Neural progenitor cell (in vitro differentiated cells): ENCODE measurements around the gene ARHGAP24. TPM values are rescaled to one million over a fixed set of nuclear protein-coding genes. Genes with fewer than 3 reads are reported as not detected.

Experiments used
- DNase-seq: peaks from one replicate; pipeline ENCODE4 v3.0.0-alpha.2; 2016; ENCODE audit warnings: low spot score
- H2AFZ ChIP-seq: fragments of 200-600 bp; sonication (generic); replicated peaks from 2 replicates; pipeline ENCODE4 v1.6.1; 2016; ENCODE audit warnings: antibody characterized with exemption
- H3F3A ChIP-seq: fragments of 200-600 bp; sonication (generic); 2 replicates; pipeline ENCODE4 v1.6.1; 2016; ENCODE audit warnings: antibody characterized with exemption, low read depth
- H3K27ac ChIP-seq: fragments of 200-600 bp; sonication (generic); 2 replicates; pipeline ENCODE4 v1.5.1; 2016; ENCODE audit warnings: mild to moderate bottlenecking
- H3K27me3 ChIP-seq: fragments of 200-600 bp; sonication (generic); 2 replicates; pipeline ENCODE4 v1.6.1; 2016; ENCODE audit warnings: mild to moderate bottlenecking, moderate library complexity
- H3K36me3 ChIP-seq: fragments of 200-600 bp; sonication (generic); 2 replicates; pipeline ENCODE4 v1.5.1; 2016
- H3K4me1 ChIP-seq: fragments of 200-600 bp; sonication (generic); 2 replicates; pipeline ENCODE4 v1.6.1; 2016; ENCODE audit warnings: mixed run types
- H3K4me2 ChIP-seq: fragments of 200-600 bp; sonication (generic); 2 replicates; pipeline ENCODE4 v1.6.1; 2016
- H3K4me3 ChIP-seq: fragments of 200-600 bp; sonication (generic); 2 replicates; pipeline ENCODE4 v1.5.1; 2016
- H3K79me2 ChIP-seq: fragments of 200-600 bp; sonication (generic); 2 replicates; pipeline ENCODE4 v1.6.1; 2016; ENCODE audit warnings: low read depth
- H3K9ac ChIP-seq: fragments of 200-600 bp; sonication (generic); 2 replicates; pipeline ENCODE4 v1.6.1; 2016
- H3K9me3 ChIP-seq: fragments of 200-600 bp; sonication (generic); 2 replicates; pipeline ENCODE4 v1.5.1; 2016; ENCODE audit warnings: low read depth
- H4K20me1 ChIP-seq: fragments of 200-600 bp; sonication (generic); 2 replicates; pipeline ENCODE4 v1.6.1; 2016; ENCODE audit warnings: low read depth
- H3K27ac Mint-ChIP-seq: 3 replicates; pipeline ENCODE4 v1.8.0; 2021; ENCODE audit warnings: mixed read lengths
- H3K27me3 Mint-ChIP-seq: 2 replicates; pipeline ENCODE4 v1.8.0; 2022; ENCODE audit warnings: low read depth, mild to moderate bottlenecking, inconsistent platforms, moderate library complexity, mixed read lengths; ENCODE audit not compliant: insufficient read depth
- H3K36me3 Mint-ChIP-seq: 3 replicates; pipeline ENCODE4 v1.8.0; 2021; ENCODE audit warnings: mixed read lengths
- H3K4me1 Mint-ChIP-seq: 3 replicates; pipeline ENCODE4 v1.8.0; 2021; ENCODE audit warnings: mixed read lengths
- H3K4me3 Mint-ChIP-seq: 3 replicates; pipeline ENCODE4 v1.8.0; 2021; ENCODE audit warnings: mild to moderate bottlenecking, moderate library complexity, mixed read lengths
- H3K9me3 Mint-ChIP-seq: 3 replicates; pipeline ENCODE4 v1.8.0; 2020; ENCODE audit warnings: mixed read lengths
- EZH2 ChIP-seq: fragments of 200-600 bp; sonication (generic); IDR thresholded peaks from 2 replicates; pipeline ENCODE4 v1.6.1; 2017; ENCODE audit warnings: antibody characterized with exemption, mild to moderate bottlenecking, moderate library complexity
- EZH2phosphoT487 ChIP-seq: fragments of 200-600 bp; sonication (generic); IDR thresholded peaks from 2 replicates; pipeline ENCODE4 v1.6.1; 2017; ENCODE audit warnings: antibody characterized with exemption
- total RNA-seq: library from RNA; depleted of rRNA; stranded (reverse); fragments of >200 nt; gene quantifications from 2 replicates; pipeline ENCODE4 v1.2.3, GENCODE V29; 2015; ENCODE audit warnings: low replicate concordance
- TF ChIP-seq, protein P1 (sequence below): fragments of 200-600 bp; sonication (generic); IDR thresholded peaks from 2 replicates; pipeline ENCODE4 v1.5.1; 2017; ENCODE audit warnings: antibody characterized with exemption, mild to moderate bottlenecking

Gene ARHGAP24
- total RNA-seq, 1 donor from 2014 or later, result 2.2 TPM

DNA sequence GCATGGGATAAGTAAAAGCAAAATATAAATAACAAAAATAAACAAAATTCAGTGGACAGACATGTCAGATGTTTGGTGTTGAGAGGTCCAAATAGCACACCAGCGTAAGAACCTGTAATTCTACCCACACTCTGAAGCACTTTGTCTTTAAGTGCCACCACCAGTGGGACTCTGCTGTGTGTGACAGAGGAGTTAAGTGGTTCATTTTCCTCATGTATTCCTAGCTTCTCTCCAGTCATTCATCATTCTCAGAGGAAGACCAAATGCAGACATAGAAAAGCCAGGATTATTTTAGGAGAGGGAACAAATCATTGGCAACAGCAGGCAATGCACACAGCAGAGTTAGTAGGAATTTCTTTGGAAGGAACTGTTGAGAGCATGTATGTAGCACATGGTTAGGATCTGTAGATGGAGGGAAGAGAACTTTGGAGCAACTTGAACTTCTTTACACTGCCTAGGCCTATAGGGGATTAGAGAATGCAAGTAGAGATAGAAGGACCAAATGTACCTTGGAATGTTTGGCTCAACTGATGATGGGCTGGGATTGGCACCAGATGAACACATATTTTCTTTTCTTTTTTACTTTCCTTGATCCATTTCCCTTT lies 43.0 kb upstream of the ARHGAP24 start:
- no peak overlapping the region for H2AFZ ChIP-seq
- TF ChIP-seq EZH2phosphoT487, result no peak
- TF ChIP-seq, protein P1, sequence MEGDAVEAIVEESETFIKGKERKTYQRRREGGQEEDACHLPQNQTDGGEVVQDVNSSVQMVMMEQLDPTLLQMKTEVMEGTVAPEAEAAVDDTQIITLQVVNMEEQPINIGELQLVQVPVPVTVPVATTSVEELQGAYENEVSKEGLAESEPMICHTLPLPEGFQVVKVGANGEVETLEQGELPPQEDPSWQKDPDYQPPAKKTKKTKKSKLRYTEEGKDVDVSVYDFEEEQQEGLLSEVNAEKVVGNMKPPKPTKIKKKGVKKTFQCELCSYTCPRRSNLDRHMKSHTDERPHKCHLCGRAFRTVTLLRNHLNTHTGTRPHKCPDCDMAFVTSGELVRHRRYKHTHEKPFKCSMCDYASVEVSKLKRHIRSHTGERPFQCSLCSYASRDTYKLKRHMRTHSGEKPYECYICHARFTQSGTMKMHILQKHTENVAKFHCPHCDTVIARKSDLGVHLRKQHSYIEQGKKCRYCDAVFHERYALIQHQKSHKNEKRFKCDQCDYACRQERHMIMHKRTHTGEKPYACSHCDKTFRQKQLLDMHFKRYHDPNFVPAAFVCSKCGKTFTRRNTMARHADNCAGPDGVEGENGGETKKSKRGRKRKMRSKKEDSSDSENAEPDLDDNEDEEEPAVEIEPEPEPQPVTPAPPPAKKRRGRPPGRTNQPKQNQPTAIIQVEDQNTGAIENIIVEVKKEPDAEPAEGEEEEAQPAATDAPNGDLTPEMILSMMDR, result no peak
- no peak for TF ChIP-seq EZH2

DNA sequence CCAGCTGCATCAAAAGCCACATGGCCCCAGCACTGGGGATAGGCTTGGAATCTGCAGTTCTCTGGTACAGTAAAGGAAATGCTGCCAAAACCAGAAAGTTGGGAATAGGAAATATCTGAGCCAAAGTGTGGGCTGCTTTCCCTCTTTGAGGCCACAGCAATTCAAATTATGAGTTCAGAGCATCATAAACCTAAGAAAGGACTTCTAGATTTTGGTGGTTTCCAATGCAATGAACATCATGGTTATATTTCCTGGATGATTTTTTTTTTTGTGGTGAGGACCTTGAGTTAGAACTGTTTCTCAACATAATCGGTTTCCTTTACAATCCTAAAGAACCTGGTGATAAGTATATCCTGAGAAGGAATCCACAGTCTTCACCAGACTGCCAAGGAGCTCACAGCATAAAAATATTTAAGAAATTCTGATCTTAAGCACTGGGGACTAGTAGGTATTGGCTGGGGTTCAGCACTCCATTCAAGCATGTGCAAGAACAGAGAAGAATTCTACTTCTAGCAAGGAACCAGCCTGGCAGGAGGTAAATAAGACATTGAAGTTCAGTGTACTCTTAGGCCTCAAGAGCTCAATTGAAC lies 29.8 kb upstream of the ARHGAP24 start:
- Histone ChIP-seq H3K4me1 (no peaks in the 10 kb centered on the region), H3K4me3 (no peak overlapping the region), H3F3A (no peaks in the 10 kb centered on the region), H3K27me3 (no peaks in the 10 kb centered on the region), H3K79me2 (no peaks in the 10 kb centered on the region), H3K4me2 (no peak overlapping the region), H3K9ac (no peak overlapping the region), H2AFZ (no peak overlapping the region), H3K9me3 (no peaks in the 10 kb centered on the region), H4K20me1 (no peaks in the 10 kb centered on the region), H3K27ac (no peak overlapping the region), H3K36me3 (no peaks in the 10 kb centered on the region)
- no peak for DNase-seq
- Mint-ChIP-seq H3K4me3 (no peak overlapping the region), H3K9me3 (no peaks in the 10 kb centered on the region), H3K27me3 (no peaks in the 10 kb centered on the region), H3K27ac (no peak overlapping the region), H3K36me3 (no peaks in the 10 kb centered on the region), H3K4me1 (no peaks in the 10 kb centered on the region)
- TF ChIP-seq EZH2phosphoT487 (no peak), EZH2 (no peak)
- TF ChIP-seq, protein P1, result no peak

More for the DNA sequence above, 43.0 kb upstream of the ARHGAP24 start:
- Histone ChIP-seq H3K79me2 (no peaks in the 10 kb centered on the region), H3K4me3 (no peak overlapping the region), H4K20me1 (no peaks in the 10 kb centered on the region), H3K27ac (no peak overlapping the region), H3K9ac (no peak overlapping the region), H3K36me3 (no peaks in the 10 kb centered on the region), H3K9me3 (no peaks in the 10 kb centered on the region), H3K27me3 (no peaks in the 10 kb centered on the region), H3F3A (no peaks in the 10 kb centered on the region), H3K4me2 (no peak overlapping the region), H3K4me1 (no peaks in the 10 kb centered on the region)
- Mint-ChIP-seq H3K36me3 (no peaks in the 10 kb centered on the region), H3K4me1 (peaks cover 3% of the 10 kb centered on the region), H3K9me3 (no peaks in the 10 kb centered on the region), H3K4me3 (no peak overlapping the region), H3K27ac (no peak overlapping the region), H3K27me3 (no peaks in the 10 kb centered on the region)
- no peak for DNase-seq

DNA sequence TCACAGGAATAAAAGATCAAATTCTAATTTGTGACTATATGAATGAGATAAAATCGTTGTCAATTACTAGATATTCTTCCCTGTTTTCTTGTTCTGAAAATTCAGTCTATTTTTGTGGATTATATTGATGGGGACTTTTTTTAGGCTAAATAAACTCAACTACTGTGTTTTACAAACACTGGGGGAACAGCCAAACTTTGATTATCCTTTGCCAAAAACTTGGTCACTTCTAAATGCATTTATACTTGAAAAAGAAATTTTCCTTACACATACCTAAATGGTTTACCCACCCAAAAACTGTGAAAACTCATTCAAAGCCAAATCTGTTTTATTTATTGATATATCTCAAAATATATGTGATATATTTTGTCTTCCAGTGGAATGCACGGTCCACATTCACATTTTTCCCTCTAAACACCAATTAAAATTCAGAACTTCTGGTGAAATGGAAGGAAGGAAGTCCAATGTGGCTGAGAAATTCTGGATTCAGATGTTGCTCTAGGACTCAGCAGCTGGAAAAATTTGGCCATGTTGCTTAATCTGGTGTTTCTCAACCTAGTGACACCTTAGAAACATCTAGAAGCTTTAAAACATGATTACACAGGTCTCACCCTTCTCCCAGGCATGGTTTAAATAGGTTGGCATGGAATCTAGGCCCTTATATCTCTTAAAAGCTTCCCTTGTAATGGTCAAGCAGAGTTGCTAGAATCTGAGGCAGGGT lies 28.6 kb upstream of the ARHGAP24 start:
- no peaks in the 10 kb centered on the region for H3K9me3 ChIP-seq
- no peak overlapping the region for H3K4me2 ChIP-seq
- no peaks in the 10 kb centered on the region for H3F3A ChIP-seq
- no peak for DNase-seq
- H3K36me3 Mint-ChIP-seq, result no peaks in the 10 kb centered on the region
- H3K27ac ChIP-seq, result no peak overlapping the region
- H3K27me3 Mint-ChIP-seq, result no peaks in the 10 kb centered on the region
- H3K9ac ChIP-seq, result no peak overlapping the region
- no peaks in the 10 kb centered on the region for H3K4me1 ChIP-seq
- no peaks in the 10 kb centered on the region for H3K27me3 ChIP-seq
- H2AFZ ChIP-seq, result no peak overlapping the region
- no peaks in the 10 kb centered on the region for H3K9me3 Mint-ChIP-seq
- H3K36me3 ChIP-seq, result no peaks in the 10 kb centered on the region
- H3K4me3 ChIP-seq, result no peak overlapping the region
- H3K4me3 Mint-ChIP-seq, result no peak overlapping the region
- no peak overlapping the region for H3K27ac Mint-ChIP-seq
- H3K4me1 Mint-ChIP-seq, result no peaks in the 10 kb centered on the region
- TF ChIP-seq EZH2, result no peak
- TF ChIP-seq EZH2phosphoT487, result no peak
- TF ChIP-seq, protein P1, result no peak
- no peaks in the 10 kb centered on the region for H3K79me2 ChIP-seq
- H4K20me1 ChIP-seq, result no peaks in the 10 kb centered on the region
